ENCODE data around the gene LRP1B. TPM values are rescaled to one million over a fixed set of nuclear protein-coding genes. Genes with fewer than 3 reads are reported as not detected.

The LRP1B gene
- total RNA-seq, 4 donors from 2014 or later, result 37.1 to 82.7 (median 50.9) TPM

GRCh38 chr2:141595316-141595920, 535.4 kb downstream of the LRP1B start:
- DNase-seq, result no peak
- intact Hi-C loops (cut with DNase I), result no loop called here
- no peaks in the 10 kb centered on the region for H3K27me3 ChIP-seq
- H3K27ac ChIP-seq, result no peak overlapping the region
- 91 to 92% methylated on average over 3 of the region's 3 CpGs for WGBS, 2 donors
- H3K4me1 ChIP-seq, result no peaks in the 10 kb centered on the region
- H3K36me3 ChIP-seq, result no peaks in the 10 kb centered on the region
- no peak for TF ChIP-seq CTCF (IDR thresholded peaks at IDR 0.05)
- no peak for TF ChIP-seq POLR2A (IDR thresholded peaks at IDR 0.05)
- H3K4me3 ChIP-seq (replicated peaks in 1 of 3), result no peak overlapping the region
- H3K9me3 ChIP-seq, result no peaks in the 10 kb centered on the region

GRCh38 chr2:141591787-141592186, 539.0 kb downstream of the LRP1B start:
- H3K27me3 ChIP-seq, result no peaks in the 10 kb centered on the region
- no peaks in the 10 kb centered on the region for H3K36me3 ChIP-seq
- TF ChIP-seq CTCF (IDR thresholded peaks at IDR 0.05) (no peak), POLR2A (IDR thresholded peaks at IDR 0.05) (no peak)
- WGBS, 2 donors, result 59 to 89% methylated on average over 3 of the region's 3 CpGs
- H3K27ac ChIP-seq, result no peak overlapping the region
- H3K4me1 ChIP-seq, result no peaks in the 10 kb centered on the region
- H3K9me3 ChIP-seq, result no peaks in the 10 kb centered on the region
- DNase-seq, result no peak
- no peak overlapping the region for H3K4me3 ChIP-seq (replicated peaks in 1 of 3)
- intact Hi-C loops (cut with DNase I), result no loop called here

- 90 to 95% methylated on average over 5 of the region's 5 CpGs for WGBS, 2 donors
- no peaks in the 10 kb centered on the region for H3K36me3 ChIP-seq
- H3K4me1 ChIP-seq, result no peaks in the 10 kb centered on the region
- intact Hi-C loops (cut with DNase I), result no loop called here
- H3K27ac ChIP-seq, result no peak overlapping the region
- H3K9me3 ChIP-seq, result no peaks in the 10 kb centered on the region
- TF ChIP-seq CTCF (IDR thresholded peaks at IDR 0.05), result no peak
- no peak for TF ChIP-seq POLR2A (IDR thresholded peaks at IDR 0.05)
- H3K4me3 ChIP-seq (replicated peaks in 1 of 3), result no peak overlapping the region
- H3K27me3 ChIP-seq, result no peaks in the 10 kb centered on the region
- no peak for DNase-seq
Measured at GRCh38 chr2:141590620-141591019, 540.2 kb downstream of the LRP1B start.

- Histone ChIP-seq H3K4me1 (no peaks in the 10 kb centered on the region), H3K27me3 (no peaks in the 10 kb centered on the region), H3K36me3 (no peaks in the 10 kb centered on the region), H3K27ac (no peak overlapping the region), H3K9me3 (no peaks in the 10 kb centered on the region), H3K4me3 (replicated peaks in 1 of 3) (no peak overlapping the region)
- 86 to 90% methylated on average over 7 of the region's 7 CpGs for WGBS, 2 donors
- intact Hi-C loops (cut with DNase I), result no loop called here
- TF ChIP-seq POLR2A (IDR thresholded peaks at IDR 0.05), result no peak
- no peak for TF ChIP-seq CTCF (IDR thresholded peaks at IDR 0.05)
- DNase-seq, result no peak
Measured at GRCh38 chr2:141589314-141589713, 541.5 kb downstream of the LRP1B start.

GRCh38 chr2:141586985-141587384, 543.8 kb downstream of the LRP1B start:
- H3K27me3 ChIP-seq, result no peaks in the 10 kb centered on the region
- no peak overlapping the region for H3K27ac ChIP-seq
- H3K36me3 ChIP-seq, result no peaks in the 10 kb centered on the region
- H3K4me1 ChIP-seq, result peaks cover 0 to 4% of the 10 kb centered on the region in 2 donors
- 98 to 100% methylated on average over 1 of the region's 1 CpG for WGBS, 2 donors
- TF ChIP-seq CTCF (IDR thresholded peaks at IDR 0.05), result no peak
- TF ChIP-seq POLR2A (IDR thresholded peaks at IDR 0.05), result no peak
- intact Hi-C loops (cut with DNase I), result no loop called here
- no peak overlapping the region for H3K4me3 ChIP-seq (replicated peaks in 1 of 3)
- H3K9me3 ChIP-seq, result no peaks in the 10 kb centered on the region
- no peak for DNase-seq

All from thyroid gland (tissue), 4 donors.